ENCODE measurements around the gene RNU5D-1.
A peak's percentile ranks its signal among the peaks of the same experiment; 100 is the strongest.

RNU5D-1 gene

DNA sequence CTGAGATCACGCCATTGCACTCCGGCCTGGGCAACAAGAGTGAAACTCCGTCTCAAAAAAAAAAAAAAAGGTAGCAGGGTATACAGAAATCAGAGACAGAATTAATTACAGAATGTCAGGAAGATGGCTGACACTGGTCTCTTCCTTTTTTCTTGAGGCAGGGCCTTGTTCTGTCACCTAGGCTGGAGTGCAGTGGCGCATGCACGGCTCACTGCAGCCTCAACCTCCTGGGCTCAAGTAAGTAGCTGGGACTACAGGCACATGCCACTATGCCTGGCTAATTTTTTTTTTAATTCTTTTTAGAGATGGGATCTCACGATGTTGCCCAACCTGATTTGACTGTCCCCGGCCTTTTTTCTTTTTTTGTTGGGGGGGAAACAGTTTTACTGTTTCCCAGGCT lies 16.4 kb downstream of the RNU5D-1 start:
- Histone ChIP-seq H2BK120ac (ENCODE audit: low read depth, low read length) (no peak overlapping the region), H3K4ac (ENCODE audit: low read depth, low read length) (no peak overlapping the region), H2BK15ac (replicated peaks; ENCODE audit: low read depth) (no peak overlapping the region), H2BK5ac (ENCODE audit: low read length) (no peak overlapping the region), H3K56ac (ENCODE audit: low read length) (no peak overlapping the region), H2AK5ac (ENCODE audit: low read length) (no peak overlapping the region), H3K18ac (ENCODE audit: low read length) (no peak overlapping the region), H3K79me2 (ENCODE audit: control insufficient read depth, insufficient read depth, low read length) (no peaks in the 10 kb centered on the region), H4K5ac (ENCODE audit: low read length) (no peak overlapping the region), H3K9ac (ENCODE audit: low read length) (no peak overlapping the region), H3K4me3 (ENCODE audit: low read length) (no peak overlapping the region), H3K79me1 (ENCODE audit: low read length) (no peaks in the 10 kb centered on the region), H3K4me1 (ENCODE audit: control insufficient read depth, low read depth, low read length) (no peaks in the 10 kb centered on the region), H3K27me3 (ENCODE audit: insufficient read depth, low read length, poor library complexity) (no peaks in the 10 kb centered on the region), H3K27ac (ENCODE audit: low read depth, low read length) (no peak overlapping the region), H3K23ac (ENCODE audit: low read length) (no peak overlapping the region), H3K4me2 (ENCODE audit: low read length) (no peak overlapping the region), H4K8ac (ENCODE audit: low read depth, low read length) (no peak overlapping the region), H3K36me3 (ENCODE audit: control insufficient read depth, insufficient read depth, low read length) (no peaks in the 10 kb centered on the region)
- WGBS (ENCODE audit: extremely low coverage, insufficient coverage, low lambda C conversion rate): no CpG with 5 or more reads among the region's 7 CpGs
- no peak for DNase-seq

DNA sequence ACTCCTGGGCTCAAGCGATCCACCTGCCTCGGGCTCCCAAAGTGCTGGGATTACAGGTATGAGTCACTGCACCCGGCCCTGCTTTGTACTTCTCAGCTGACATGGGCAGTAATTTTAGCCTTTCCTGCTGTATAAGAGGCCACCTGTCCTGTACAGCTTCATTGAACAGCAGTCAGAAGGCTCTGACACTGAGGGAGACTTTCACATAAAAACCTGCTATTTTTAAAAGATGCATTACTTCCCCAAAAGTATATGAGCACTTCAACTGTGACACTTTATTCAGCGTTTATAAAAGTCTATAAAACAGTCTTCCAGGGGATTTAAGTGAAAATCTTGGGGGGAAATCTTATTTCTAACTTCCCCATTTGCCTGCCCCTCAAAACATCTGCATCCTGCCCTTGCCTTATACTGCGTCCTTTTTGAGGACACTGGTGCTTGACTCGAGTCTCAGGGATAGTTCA lies 17.6 kb downstream of the RNU5D-1 start:
- no peak overlapping the region for H3K23ac ChIP-seq (ENCODE audit: low read length)
- no peaks in the 10 kb centered on the region for H3K79me1 ChIP-seq (ENCODE audit: low read length)
- no peak overlapping the region for H3K18ac ChIP-seq (ENCODE audit: low read length)
- DNase-seq: no peak
- no peak overlapping the region for H2BK5ac ChIP-seq (ENCODE audit: low read length)
- no peaks in the 10 kb centered on the region for H3K27me3 ChIP-seq (ENCODE audit: insufficient read depth, low read length, poor library complexity)
- no peaks in the 10 kb centered on the region for H3K79me2 ChIP-seq (ENCODE audit: control insufficient read depth, insufficient read depth, low read length)
- no peak overlapping the region for H2BK15ac ChIP-seq (replicated peaks; ENCODE audit: low read depth)
- no peak overlapping the region for H4K8ac ChIP-seq (ENCODE audit: low read depth, low read length)
- no peak overlapping the region for H4K5ac ChIP-seq (ENCODE audit: low read length)
- no peak overlapping the region for H3K9ac ChIP-seq (ENCODE audit: low read length)
- H2BK120ac ChIP-seq (ENCODE audit: low read depth, low read length): no peak overlapping the region
- H3K4ac ChIP-seq (ENCODE audit: low read depth, low read length): no peak overlapping the region
- H2AK5ac ChIP-seq (ENCODE audit: low read length): no peak overlapping the region
- H3K4me3 ChIP-seq (ENCODE audit: low read length): no peak overlapping the region
- no peaks in the 10 kb centered on the region for H3K4me1 ChIP-seq (ENCODE audit: control insufficient read depth, low read depth, low read length)
- no peaks in the 10 kb centered on the region for H3K36me3 ChIP-seq (ENCODE audit: control insufficient read depth, insufficient read depth, low read length)
- no peak overlapping the region for H3K27ac ChIP-seq (ENCODE audit: low read depth, low read length)
- H3K4me2 ChIP-seq (ENCODE audit: low read length): no peak overlapping the region
- WGBS (ENCODE audit: extremely low coverage, insufficient coverage, low lambda C conversion rate): no CpG with 5 or more reads among the region's 6 CpGs
- H3K56ac ChIP-seq (ENCODE audit: low read length): no peak overlapping the region

DNA sequence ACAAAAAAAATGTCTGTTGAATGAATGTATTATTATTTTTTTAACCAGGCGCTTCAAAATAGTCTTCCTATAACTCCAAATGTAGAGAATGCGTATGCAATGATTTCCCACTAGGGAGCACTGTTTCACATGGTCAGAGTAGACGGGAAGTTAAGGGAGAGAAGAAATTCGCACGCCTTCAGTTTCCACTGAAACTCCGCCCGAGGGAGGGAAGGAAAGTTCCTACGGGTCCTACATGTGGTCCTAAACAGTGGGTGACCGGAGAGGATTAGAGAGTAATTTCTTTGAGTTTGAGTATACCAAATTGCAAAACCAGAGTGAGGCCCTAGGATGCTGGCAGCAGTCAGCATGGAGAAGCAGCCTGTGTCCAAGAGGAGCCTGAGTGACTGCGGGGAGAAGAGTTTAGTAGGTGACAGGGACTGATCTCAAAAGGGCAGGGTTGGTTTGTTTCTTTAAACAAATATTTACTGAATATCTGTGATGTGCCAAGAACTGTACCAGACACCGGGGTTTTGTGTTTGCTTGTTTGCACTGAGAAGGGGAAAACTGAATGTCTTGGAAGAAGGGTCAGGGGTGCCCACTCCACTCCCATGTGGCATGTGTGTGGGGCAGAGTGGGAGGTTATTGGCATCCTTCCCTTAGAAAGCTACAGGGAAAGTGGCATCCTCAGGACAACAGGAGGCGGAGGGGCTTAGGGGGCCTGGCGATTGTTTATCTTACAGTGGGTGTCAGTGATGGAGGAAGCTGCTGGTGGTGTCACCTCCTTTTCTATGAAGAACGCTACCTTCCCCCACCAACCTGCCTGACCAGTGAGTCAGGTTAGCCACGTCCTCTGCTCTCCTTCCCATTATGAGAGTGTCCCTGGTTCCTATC lies 22.8 kb downstream of the RNU5D-1 start:
- Histone ChIP-seq H3K79me2 (ENCODE audit: control insufficient read depth, insufficient read depth, low read length) (no peaks in the 10 kb centered on the region), H3K79me1 (ENCODE audit: low read length) (no peaks in the 10 kb centered on the region), H3K56ac (ENCODE audit: low read length) (no peak overlapping the region), H3K27me3 (ENCODE audit: insufficient read depth, low read length, poor library complexity) (no peaks in the 10 kb centered on the region), H3K18ac (ENCODE audit: low read length) (no peak overlapping the region), H3K4me1 (ENCODE audit: control insufficient read depth, low read depth, low read length) (no peaks in the 10 kb centered on the region), H3K36me3 (ENCODE audit: control insufficient read depth, insufficient read depth, low read length) (no peaks in the 10 kb centered on the region), H2AK5ac (ENCODE audit: low read length) (no peak overlapping the region), H4K8ac (ENCODE audit: low read depth, low read length) (no peak overlapping the region), H3K4me3 (ENCODE audit: low read length) (no peak overlapping the region), H3K23ac (ENCODE audit: low read length) (no peak overlapping the region), H2BK15ac (replicated peaks; ENCODE audit: low read depth) (no peak overlapping the region), H2BK5ac (ENCODE audit: low read length) (no peak overlapping the region), H3K4me2 (ENCODE audit: low read length) (no peak overlapping the region), H3K9ac (ENCODE audit: low read length) (no peak overlapping the region), H3K4ac (ENCODE audit: low read depth, low read length) (no peak overlapping the region), H3K27ac (ENCODE audit: low read depth, low read length) (no peak overlapping the region), H4K5ac (ENCODE audit: low read length) (no peak overlapping the region), H2BK120ac (ENCODE audit: low read depth, low read length) (no peak overlapping the region)
- WGBS (ENCODE audit: extremely low coverage, insufficient coverage, low lambda C conversion rate): no CpG with 5 or more reads among the region's 15 CpGs
- peak; percentile 70 for DNase-seq

DNA sequence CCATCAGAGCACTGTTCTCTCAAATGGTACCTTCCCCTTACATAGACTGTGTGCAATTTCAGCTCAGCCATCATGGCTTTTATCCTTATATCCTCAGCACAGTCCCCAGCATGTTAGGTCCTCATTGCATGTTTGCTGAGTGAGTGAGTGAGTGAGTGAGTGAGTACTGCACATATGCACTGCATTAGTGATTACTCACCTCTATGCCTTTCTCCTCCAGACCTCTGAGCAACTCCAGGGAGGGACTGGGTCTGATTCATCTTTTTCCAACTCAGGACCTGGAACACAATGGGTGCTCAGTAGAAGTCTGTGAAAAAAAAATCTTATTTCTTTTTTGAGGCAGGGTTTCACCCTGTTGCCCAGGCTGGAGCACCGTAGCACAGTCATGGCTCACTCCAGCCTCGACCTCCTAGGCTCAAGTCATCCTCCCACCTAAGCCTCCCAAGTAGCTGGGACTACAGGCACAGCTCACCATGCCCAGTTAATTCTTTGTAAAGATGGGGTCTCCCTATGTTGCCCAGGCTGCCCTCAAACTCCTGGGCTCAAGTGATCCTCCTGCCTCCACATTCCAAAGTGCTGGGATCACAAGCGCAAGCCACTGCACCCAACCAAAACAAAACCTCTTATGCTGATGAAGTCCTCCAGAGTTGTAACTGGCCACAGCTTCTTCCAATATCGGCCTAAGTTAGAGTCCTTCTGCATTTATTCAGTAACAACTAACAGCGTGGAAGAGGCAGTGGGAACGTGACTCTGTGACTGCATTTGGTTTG lies 23.7 kb downstream of the RNU5D-1 start:
- H2BK15ac ChIP-seq (replicated peaks; ENCODE audit: low read depth): no peak overlapping the region
- H3K9ac ChIP-seq (ENCODE audit: low read length): no peak overlapping the region
- H3K56ac ChIP-seq (ENCODE audit: low read length): no peak overlapping the region
- DNase-seq: no peak
- no peak overlapping the region for H2BK120ac ChIP-seq (ENCODE audit: low read depth, low read length)
- no peak overlapping the region for H3K4me3 ChIP-seq (ENCODE audit: low read length)
- no peaks in the 10 kb centered on the region for H3K36me3 ChIP-seq (ENCODE audit: control insufficient read depth, insufficient read depth, low read length)
- no peaks in the 10 kb centered on the region for H3K79me2 ChIP-seq (ENCODE audit: control insufficient read depth, insufficient read depth, low read length)
- no CpG with 5 or more reads among the region's 6 CpGs for WGBS (ENCODE audit: extremely low coverage, insufficient coverage, low lambda C conversion rate)
- H2BK5ac ChIP-seq (ENCODE audit: low read length): no peak overlapping the region
- no peaks in the 10 kb centered on the region for H3K4me1 ChIP-seq (ENCODE audit: control insufficient read depth, low read depth, low read length)
- H4K5ac ChIP-seq (ENCODE audit: low read length): no peak overlapping the region
- no peak overlapping the region for H3K4ac ChIP-seq (ENCODE audit: low read depth, low read length)
- H3K27ac ChIP-seq (ENCODE audit: low read depth, low read length): no peak overlapping the region
- H3K4me2 ChIP-seq (ENCODE audit: low read length): no peak overlapping the region
- no peaks in the 10 kb centered on the region for H3K27me3 ChIP-seq (ENCODE audit: insufficient read depth, low read length, poor library complexity)
- no peak overlapping the region for H3K18ac ChIP-seq (ENCODE audit: low read length)
- H3K79me1 ChIP-seq (ENCODE audit: low read length): no peaks in the 10 kb centered on the region
- H2AK5ac ChIP-seq (ENCODE audit: low read length): no peak overlapping the region
- H4K8ac ChIP-seq (ENCODE audit: low read depth, low read length): no peak overlapping the region
- H3K23ac ChIP-seq (ENCODE audit: low read length): no peak overlapping the region

DNA sequence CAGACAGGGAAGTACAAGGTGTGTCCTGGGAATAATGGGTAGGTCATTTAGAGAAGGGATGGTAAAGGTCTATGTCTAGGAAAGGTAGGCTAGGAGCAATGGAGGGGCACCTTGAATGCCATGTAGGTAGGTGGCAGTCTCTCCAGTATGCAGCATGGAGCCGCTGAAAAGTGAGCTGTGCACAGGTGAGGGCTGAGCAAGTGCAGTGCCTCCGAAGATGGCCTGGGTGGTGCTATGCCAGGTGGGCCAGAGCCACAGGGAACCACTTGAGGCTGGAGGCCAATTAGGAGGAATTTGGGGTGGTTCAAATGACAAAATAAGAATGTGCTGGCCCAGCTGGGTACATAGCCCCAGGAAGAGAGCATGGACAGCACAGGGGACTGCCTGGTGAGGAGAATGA lies 25.0 kb downstream of the RNU5D-1 start:
- Histone ChIP-seq H3K23ac (ENCODE audit: low read length) (no peak overlapping the region), H3K9ac (ENCODE audit: low read length) (no peak overlapping the region), H3K4me3 (ENCODE audit: low read length) (no peak overlapping the region), H3K27me3 (ENCODE audit: insufficient read depth, low read length, poor library complexity) (no peaks in the 10 kb centered on the region), H3K4me2 (ENCODE audit: low read length) (no peak overlapping the region), H2AK5ac (ENCODE audit: low read length) (no peak overlapping the region), H3K4me1 (ENCODE audit: control insufficient read depth, low read depth, low read length) (no peaks in the 10 kb centered on the region), H2BK5ac (ENCODE audit: low read length) (no peak overlapping the region), H3K79me1 (ENCODE audit: low read length) (no peaks in the 10 kb centered on the region), H3K79me2 (ENCODE audit: control insufficient read depth, insufficient read depth, low read length) (no peaks in the 10 kb centered on the region), H2BK15ac (replicated peaks; ENCODE audit: low read depth) (no peak overlapping the region), H3K4ac (ENCODE audit: low read depth, low read length) (no peak overlapping the region), H4K5ac (ENCODE audit: low read length) (no peak overlapping the region), H3K18ac (ENCODE audit: low read length) (no peak overlapping the region), H3K36me3 (ENCODE audit: control insufficient read depth, insufficient read depth, low read length) (no peaks in the 10 kb centered on the region), H4K8ac (ENCODE audit: low read depth, low read length) (no peak overlapping the region), H3K56ac (ENCODE audit: low read length) (no peak overlapping the region), H3K27ac (ENCODE audit: low read depth, low read length) (no peak overlapping the region), H2BK120ac (ENCODE audit: low read depth, low read length) (no peak overlapping the region)
- WGBS (ENCODE audit: extremely low coverage, insufficient coverage, low lambda C conversion rate): no CpG with 5 or more reads among the region's 2 CpGs
- no peak for DNase-seq

Measured in mesendoderm (in vitro differentiated cells).